ENCODE data around the gene CAPZA1.

- no peak for TF ChIP-seq CTCF (IDR thresholded peaks at IDR 0.05; ENCODE audit: low read depth, low read length)
- no peak for TF ChIP-seq EZH2phosphoT487 (IDR thresholded peaks at IDR 0.05; ENCODE audit: low read depth)
These were observed 91.0 kb downstream of the CAPZA1 start for GRCh38 chr1:112710586-112710985.

Measured in OCI-LY3 (cell line).